Eye (tissue), 1 donor: Measurements from ENCODE around the gene GPR153.
"Not testable (repeated sequence)": the region's sequence is repeated elsewhere in the genome, so short reads cannot be mapped to it uniquely, and the experiment has no call there.

ENCODE experiments used
- DNase-seq: peaks from one replicate; pipeline ENCODE4 v3.0.0-alpha.2; 2015

Gene GPR153

GRCh38 chr1:6222636-6223035 is 38.3 kb downstream of the GPR153 start:
- no peak for DNase-seq

- DNase-seq, result no peak
Observed at GRCh38 chr1:6221210-6221784, 39.6 kb downstream of the GPR153 start.

- no peak for DNase-seq
Observed at GRCh38 chr1:6220236-6220635, 40.7 kb downstream of the GPR153 start.

GRCh38 chr1:6219641-6220040 is 41.3 kb downstream of the GPR153 start:
- DNase-seq, result not testable (repeated sequence)

- DNase-seq, result peak; percentile 35
Observed at GRCh38 chr1:6218375-6219164, 42.3 kb downstream of the GPR153 start.

- no peak for DNase-seq
Observed at GRCh38 chr1:6212193-6212959, 48.5 kb downstream of the GPR153 start.

- no peak for DNase-seq
Observed at GRCh38 chr1:6211731-6212130, 49.2 kb downstream of the GPR153 start.

- DNase-seq, result no peak
Observed at GRCh38 chr1:6210591-6211355, 50.1 kb downstream of the GPR153 start.

GRCh38 chr1:6209661-6210580 is 51.0 kb downstream of the GPR153 start:
- DNase-seq, result peak; percentile 41

GRCh38 chr1:6208723-6209660 is 51.9 kb downstream of the GPR153 start:
- peak; percentile 83 for DNase-seq

GRCh38 chr1:6207921-6208320 is 53.0 kb downstream of the GPR153 start:
- no peak for DNase-seq

GRCh38 chr1:6207075-6207885 is 53.6 kb downstream of the GPR153 start:
- DNase-seq, result no peak

- DNase-seq, result no peak
Observed at GRCh38 chr1:6206520-6206855, 54.4 kb downstream of the GPR153 start.

- DNase-seq, result peak; percentile 89
Observed at GRCh38 chr1:6205849-6206519, 54.9 kb downstream of the GPR153 start, which contains the start of gene RNF207. Gene RNF207, plus strand, starts transcription at chr1:6206119. Its CDS starts 417 bp downstream, at chr1:6206536.

- DNase-seq, result no peak
Observed at GRCh38 chr1:6202256-6202655, 58.6 kb downstream of the GPR153 start.

GRCh38 chr1:6200188-6200809 is 60.6 kb downstream of the GPR153 start:
- no peak for DNase-seq

- DNase-seq, result peak; percentile 100
Observed at GRCh38 chr1:6199298-6200187, 61.4 kb downstream of the GPR153 start, which contains the start of gene RPL22. Gene RPL22, minus strand, starts transcription at chr1:6199595. Its CDS starts 22 bp downstream, at chr1:6199573.
